Measurements from ENCODE around the gene ADSL.

DNA sequence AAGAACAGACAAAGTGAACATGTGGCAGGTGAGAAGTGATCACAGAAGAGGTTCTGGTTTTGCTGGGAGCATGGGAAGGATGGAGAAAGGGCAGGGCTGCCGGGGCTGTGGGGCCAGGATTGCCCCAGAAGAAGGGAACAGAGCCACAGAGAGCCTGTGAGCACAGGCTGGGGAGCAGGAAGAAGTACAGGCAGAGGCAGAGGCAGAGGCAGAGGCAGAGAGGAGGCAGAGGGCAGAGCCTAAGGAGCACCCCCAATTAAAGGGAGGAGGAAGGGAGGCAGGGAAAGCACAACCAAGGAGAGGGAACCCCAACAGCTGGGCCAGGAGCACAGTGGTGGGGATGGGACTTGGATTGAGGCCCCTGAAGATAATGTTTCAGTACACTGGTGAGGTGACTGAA is 75.6 kb downstream of the ADSL start:
- TF ChIP-seq, protein P1, sequence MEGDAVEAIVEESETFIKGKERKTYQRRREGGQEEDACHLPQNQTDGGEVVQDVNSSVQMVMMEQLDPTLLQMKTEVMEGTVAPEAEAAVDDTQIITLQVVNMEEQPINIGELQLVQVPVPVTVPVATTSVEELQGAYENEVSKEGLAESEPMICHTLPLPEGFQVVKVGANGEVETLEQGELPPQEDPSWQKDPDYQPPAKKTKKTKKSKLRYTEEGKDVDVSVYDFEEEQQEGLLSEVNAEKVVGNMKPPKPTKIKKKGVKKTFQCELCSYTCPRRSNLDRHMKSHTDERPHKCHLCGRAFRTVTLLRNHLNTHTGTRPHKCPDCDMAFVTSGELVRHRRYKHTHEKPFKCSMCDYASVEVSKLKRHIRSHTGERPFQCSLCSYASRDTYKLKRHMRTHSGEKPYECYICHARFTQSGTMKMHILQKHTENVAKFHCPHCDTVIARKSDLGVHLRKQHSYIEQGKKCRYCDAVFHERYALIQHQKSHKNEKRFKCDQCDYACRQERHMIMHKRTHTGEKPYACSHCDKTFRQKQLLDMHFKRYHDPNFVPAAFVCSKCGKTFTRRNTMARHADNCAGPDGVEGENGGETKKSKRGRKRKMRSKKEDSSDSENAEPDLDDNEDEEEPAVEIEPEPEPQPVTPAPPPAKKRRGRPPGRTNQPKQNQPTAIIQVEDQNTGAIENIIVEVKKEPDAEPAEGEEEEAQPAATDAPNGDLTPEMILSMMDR (IDR thresholded peaks at IDR 0.05): no peak
- no peak for TF ChIP-seq POLR2A (IDR thresholded peaks at IDR 0.05)

All from right lobe of liver (tissue), 4 donors.